Ascending aorta (tissue), 2 donors: ENCODE results near the gene PPP4R3B. TPM values are rescaled to one million over a fixed set of nuclear protein-coding genes. Genes with fewer than 3 reads are reported as not detected.

Source experiments
- DNase-seq, 2 donors: peaks; one replicate each; pipeline ENCODE4 v3.0.0-alpha.2; 2019; ENCODE audit warnings: low spot score in 2 of 2
- H3K27ac ChIP-seq, 2 donors: fragments of 200-600 bp; sonication (generic); one replicate each; pipeline ENCODE4 v1.5.1; 2016 to 2017; ENCODE audit warnings: mild to moderate bottlenecking in 1 of 2
- H3K27me3 ChIP-seq: fragments of 200-600 bp; sonication (generic); one replicate; pipeline ENCODE4 v1.5.1; 2017
- H3K36me3 ChIP-seq, 2 donors: fragments of 200-600 bp; sonication (generic); one replicate each; pipeline ENCODE4 v1.5.1; 2016
- H3K4me1 ChIP-seq, 2 donors: fragments of 200-600 bp; sonication (generic); one replicate each; pipeline ENCODE4 v1.5.1; 2016 to 2017; ENCODE audit warnings: mild to moderate bottlenecking in 1 of 2
- H3K4me3 ChIP-seq, 2 donors: fragments of 200-600 bp; sonication (generic); one replicate each; pipeline ENCODE4 v1.5.1; 2016 to 2017; ENCODE audit warnings: mild to moderate bottlenecking in 1 of 2
- H3K9me3 ChIP-seq, 2 donors: fragments of 200-600 bp; sonication (generic); one replicate each; pipeline ENCODE4 v1.5.1; 2016
- intact Hi-C: fragments of 100-400 bp; cut with DNase I; formaldehyde crosslinking; loops from one replicate; pipeline ENCODE4 v1.15.1; 2023
- total RNA-seq: library from RNA; depleted of rRNA; stranded (reverse); fragments of >200 nt; gene quantifications from one replicate; pipeline ENCODE4 v1.1.0, GENCODE V29; 2016
- TF ChIP-seq, protein P1 (sequence below), 3 experiments: fragments of 200-600 bp in 2 of 3; fragments of 450-650 bp in 1 of 3; sonication (generic) in 2 of 3; IDR thresholded peaks; one replicate each; pipeline ENCODE4 v1.5.1; 2016 to 2019; ENCODE audit warnings: antibody characterized with exemption in 3 of 3, mild to moderate bottlenecking in 1 of 3, moderate library complexity in 1 of 3

PPP4R3B gene
- total RNA-seq, 1 donor from 2014 or later, result 18.2 TPM

GRCh38 chr2:55498582-55498981 is 118.8 kb downstream of the PPP4R3B start:
- H3K36me3 ChIP-seq, result no peaks in the 10 kb centered on the region
- TF ChIP-seq, protein P1, sequence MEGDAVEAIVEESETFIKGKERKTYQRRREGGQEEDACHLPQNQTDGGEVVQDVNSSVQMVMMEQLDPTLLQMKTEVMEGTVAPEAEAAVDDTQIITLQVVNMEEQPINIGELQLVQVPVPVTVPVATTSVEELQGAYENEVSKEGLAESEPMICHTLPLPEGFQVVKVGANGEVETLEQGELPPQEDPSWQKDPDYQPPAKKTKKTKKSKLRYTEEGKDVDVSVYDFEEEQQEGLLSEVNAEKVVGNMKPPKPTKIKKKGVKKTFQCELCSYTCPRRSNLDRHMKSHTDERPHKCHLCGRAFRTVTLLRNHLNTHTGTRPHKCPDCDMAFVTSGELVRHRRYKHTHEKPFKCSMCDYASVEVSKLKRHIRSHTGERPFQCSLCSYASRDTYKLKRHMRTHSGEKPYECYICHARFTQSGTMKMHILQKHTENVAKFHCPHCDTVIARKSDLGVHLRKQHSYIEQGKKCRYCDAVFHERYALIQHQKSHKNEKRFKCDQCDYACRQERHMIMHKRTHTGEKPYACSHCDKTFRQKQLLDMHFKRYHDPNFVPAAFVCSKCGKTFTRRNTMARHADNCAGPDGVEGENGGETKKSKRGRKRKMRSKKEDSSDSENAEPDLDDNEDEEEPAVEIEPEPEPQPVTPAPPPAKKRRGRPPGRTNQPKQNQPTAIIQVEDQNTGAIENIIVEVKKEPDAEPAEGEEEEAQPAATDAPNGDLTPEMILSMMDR (IDR thresholded peaks at IDR 0.05), result no peak
- no peak overlapping the region for H3K27ac ChIP-seq
- H3K27me3 ChIP-seq, result no peaks in the 10 kb centered on the region
- no peaks in the 10 kb centered on the region for H3K4me1 ChIP-seq
- no peaks in the 10 kb centered on the region for H3K9me3 ChIP-seq
- no peak for DNase-seq
- intact Hi-C loops, result no loop called here
- no peak overlapping the region for H3K4me3 ChIP-seq

Other genes with a start within 250 kb of the PPP4R3B start
- gene CCDC88A, start 197.8 kb downstream of the PPP4R3B start, total RNA-seq, result 39.2 TPM
- 3.8 TPM for gene CFAP36, start 97.9 kb downstream of the PPP4R3B start, total RNA-seq
- gene PNPT1, start 76.2 kb upstream of the PPP4R3B start, total RNA-seq, result 4.2 TPM